GM23338 (cell line): ENCODE data around the gene ATF7. TPM values are rescaled to one million over a fixed set of nuclear protein-coding genes. Genes with fewer than 3 reads are reported as not detected.

Experiments
- ATAC-seq: fragments of 200-7000 bp; cut with Tn5 transposase; 3 replicates; pipeline ENCODE4 v1.9.1; 2020
- DNase-seq: peaks from one replicate; pipeline ENCODE4 v3.0.0-alpha.2; 2015; ENCODE audit warnings: low spot score
- H2AFZ ChIP-seq: fragments of 200-600 bp; sonication (generic); 2 replicates; pipeline ENCODE4 v1.8.0; 2016; ENCODE audit warnings: antibody characterized with exemption, mild to moderate bottlenecking, moderate library complexity
- H3F3A ChIP-seq: fragments of 200-600 bp; sonication (generic); replicated peaks from 2 replicates; pipeline ENCODE4 v1.8.0; 2017; ENCODE audit warnings: antibody characterized with exemption, mixed run types, low read depth
- H3K27ac ChIP-seq: fragments of 200-600 bp; sonication (generic); 2 replicates; pipeline ENCODE4 v1.6.1; 2016; ENCODE audit warnings: low read depth
- H3K27me3 ChIP-seq: fragments of 200-600 bp; sonication (generic); 2 replicates; pipeline ENCODE4 v1.8.0; 2016; ENCODE audit warnings: mild to moderate bottlenecking, mixed run types, moderate library complexity; ENCODE audit not compliant: insufficient read depth
- H3K36me3 ChIP-seq: fragments of 200-600 bp; sonication (generic); 2 replicates; pipeline ENCODE4 v1.8.0; 2016; ENCODE audit warnings: mild to moderate bottlenecking; ENCODE audit not compliant: insufficient read depth
- H3K4me1 ChIP-seq: fragments of 200-600 bp; sonication (generic); 2 replicates; pipeline ENCODE4 v1.8.0; 2016; ENCODE audit warnings: mild to moderate bottlenecking, moderate library complexity; ENCODE audit not compliant: insufficient read depth
- H3K4me2 ChIP-seq: fragments of 200-600 bp; sonication (generic); 2 replicates; pipeline ENCODE4 v1.7.1; 2017; ENCODE audit warnings: mixed run types
- H3K4me3 ChIP-seq: fragments of 200-600 bp; sonication (generic); 2 replicates; pipeline ENCODE4 v1.6.1; 2016; ENCODE audit warnings: mixed run types
- H3K79me2 ChIP-seq: fragments of 200-600 bp; sonication (generic); replicated peaks from 2 replicates; pipeline ENCODE4 v1.8.0; 2017; ENCODE audit warnings: mild to moderate bottlenecking; ENCODE audit not compliant: insufficient read depth
- H3K9me2 ChIP-seq: fragments of 200-600 bp; sonication (generic); 2 replicates; pipeline ENCODE4 v1.8.0; 2017; ENCODE audit not compliant: insufficient read depth
- H4K20me1 ChIP-seq: fragments of 200-600 bp; sonication (generic); replicated peaks from 2 replicates; pipeline ENCODE4 v1.8.0; 2017; ENCODE audit warnings: mild to moderate bottlenecking; ENCODE audit not compliant: insufficient read depth
- H3K27ac Mint-ChIP-seq: 2 replicates; pipeline ENCODE4 v1.8.0; 2020; ENCODE audit warnings: inconsistent platforms, mild to moderate bottlenecking, moderate library complexity, mixed read lengths
- H3K27me3 Mint-ChIP-seq: 3 replicates; pipeline ENCODE4 v1.8.0; 2022; ENCODE audit warnings: low read depth, mild to moderate bottlenecking, moderate library complexity, mixed read lengths, inconsistent platforms; ENCODE audit not compliant: insufficient read depth, poor library complexity
- H3K36me3 Mint-ChIP-seq: 3 replicates; pipeline ENCODE4 v1.8.0; 2021; ENCODE audit warnings: low read depth, mild to moderate bottlenecking, inconsistent platforms, moderate library complexity, mixed read lengths
- H3K4me1 Mint-ChIP-seq: 3 replicates; pipeline ENCODE4 v1.8.0; 2020; ENCODE audit warnings: mild to moderate bottlenecking, inconsistent platforms, mixed read lengths
- H3K4me3 Mint-ChIP-seq: 3 replicates; pipeline ENCODE4 v1.8.0; 2021; ENCODE audit warnings: moderate library complexity, mild to moderate bottlenecking, inconsistent platforms, mixed read lengths
- H3K9me3 Mint-ChIP-seq: 3 replicates; pipeline ENCODE4 v1.8.0; 2020; ENCODE audit warnings: moderate library complexity, mild to moderate bottlenecking, inconsistent platforms, mixed read lengths
- CREB1 ChIP-seq: fragments of 250-450 bp; sonication (Bioruptor Pico); IDR thresholded peaks from 2 replicates; pipeline ENCODE4 v1.5.0; 2020; ENCODE audit warnings: low read depth, mild to moderate bottlenecking, moderate library complexity
- EZH2 ChIP-seq: fragments of 200-600 bp; sonication (generic); IDR thresholded peaks from one replicate; pipeline ENCODE4 v1.8.0; 2017; ENCODE audit warnings: antibody characterized with exemption, mild to moderate bottlenecking, low read depth; ENCODE audit not compliant: unreplicated experiment
- JUNB ChIP-seq: IDR thresholded peaks from one replicate; pipeline ENCODE4 v1.6.1; 2016; ENCODE audit warnings: antibody characterized with exemption; ENCODE audit not compliant: unreplicated experiment
- POLR2AphosphoS5 ChIP-seq: IDR thresholded peaks from 2 replicates; pipeline ENCODE4 v1.6.1; 2016; ENCODE audit warnings: antibody characterized with exemption, low read depth
- ZNF114 ChIP-seq: fragments of 250-450 bp; sonication (Bioruptor Pico); IDR thresholded peaks from 2 replicates; pipeline ENCODE4 v1.5.0; 2020; ENCODE audit warnings: mild to moderate bottlenecking, moderate library complexity
- ZNF331 ChIP-seq: fragments of 250-450 bp; sonication (Bioruptor Pico); IDR thresholded peaks from 2 replicates; pipeline ENCODE4 v1.5.0; 2020; ENCODE audit warnings: low read depth, mild to moderate bottlenecking, moderate library complexity
- polyA plus RNA-seq: library from polyadenylated mRNA; unstranded; fragments of >200 nt; fragmentation: Nextera tagmentation; extraction: Ambion mirVana; gene quantifications from 2 replicates; pipeline ENCODE4 v1.2.1, GENCODE V29; 2016
- total RNA-seq: library from RNA; depleted of rRNA; stranded (reverse); fragments of >200 nt; shearing (Covaris generic); gene quantifications from 2 replicates; pipeline ENCODE4 v1.2.3, GENCODE V29; 2014
- TF ChIP-seq, protein P1 (sequence below): IDR thresholded peaks from one replicate; pipeline ENCODE4 v1.6.1; 2018; ENCODE audit warnings: antibody characterized with exemption; ENCODE audit not compliant: unreplicated experiment
- TF ChIP-seq, protein P2 (sequence below): IDR thresholded peaks from 2 replicates; pipeline ENCODE4 v1.6.1; 2016; ENCODE audit warnings: antibody characterized with exemption
- TF ChIP-seq, protein P3 (sequence below), 2 experiments: fragments of 200-600 bp in 1 of 2; sonication (generic) in 1 of 2; conservative IDR thresholded peaks; 2 replicates each; pipeline versions ENCODE4 v1.5.1 to v1.6.1; 2016 to 2017; ENCODE audit warnings: antibody characterized with exemption in 2 of 2, low read depth in 2 of 2, mild to moderate bottlenecking in 2 of 2, moderate library complexity in 1 of 2

ATF7 gene
- total and polyA plus RNA-seq, 2 experiments from 2014 or later: 13.9 to 16.3 TPM

DNA sequence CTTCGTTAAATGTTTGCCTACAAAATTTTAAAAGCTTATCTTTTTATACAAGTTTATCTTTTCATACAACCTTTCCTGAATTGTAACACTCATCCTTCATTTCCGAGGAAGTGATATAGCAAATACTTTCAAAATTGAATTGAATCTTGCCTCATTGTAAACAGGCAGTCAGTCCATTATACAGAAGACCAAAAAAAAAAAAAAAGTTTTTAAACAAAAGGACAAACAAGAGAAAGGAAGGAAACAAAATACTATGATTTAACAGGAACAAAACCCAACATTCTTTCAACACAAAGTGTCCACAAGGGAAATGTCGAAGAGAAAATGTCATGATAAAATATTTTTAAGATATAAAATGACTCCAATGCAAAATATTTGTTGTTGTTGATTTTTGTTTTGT lies 8.5 kb downstream of the ATF7 start (continued):
- TF ChIP-seq, protein P1, sequence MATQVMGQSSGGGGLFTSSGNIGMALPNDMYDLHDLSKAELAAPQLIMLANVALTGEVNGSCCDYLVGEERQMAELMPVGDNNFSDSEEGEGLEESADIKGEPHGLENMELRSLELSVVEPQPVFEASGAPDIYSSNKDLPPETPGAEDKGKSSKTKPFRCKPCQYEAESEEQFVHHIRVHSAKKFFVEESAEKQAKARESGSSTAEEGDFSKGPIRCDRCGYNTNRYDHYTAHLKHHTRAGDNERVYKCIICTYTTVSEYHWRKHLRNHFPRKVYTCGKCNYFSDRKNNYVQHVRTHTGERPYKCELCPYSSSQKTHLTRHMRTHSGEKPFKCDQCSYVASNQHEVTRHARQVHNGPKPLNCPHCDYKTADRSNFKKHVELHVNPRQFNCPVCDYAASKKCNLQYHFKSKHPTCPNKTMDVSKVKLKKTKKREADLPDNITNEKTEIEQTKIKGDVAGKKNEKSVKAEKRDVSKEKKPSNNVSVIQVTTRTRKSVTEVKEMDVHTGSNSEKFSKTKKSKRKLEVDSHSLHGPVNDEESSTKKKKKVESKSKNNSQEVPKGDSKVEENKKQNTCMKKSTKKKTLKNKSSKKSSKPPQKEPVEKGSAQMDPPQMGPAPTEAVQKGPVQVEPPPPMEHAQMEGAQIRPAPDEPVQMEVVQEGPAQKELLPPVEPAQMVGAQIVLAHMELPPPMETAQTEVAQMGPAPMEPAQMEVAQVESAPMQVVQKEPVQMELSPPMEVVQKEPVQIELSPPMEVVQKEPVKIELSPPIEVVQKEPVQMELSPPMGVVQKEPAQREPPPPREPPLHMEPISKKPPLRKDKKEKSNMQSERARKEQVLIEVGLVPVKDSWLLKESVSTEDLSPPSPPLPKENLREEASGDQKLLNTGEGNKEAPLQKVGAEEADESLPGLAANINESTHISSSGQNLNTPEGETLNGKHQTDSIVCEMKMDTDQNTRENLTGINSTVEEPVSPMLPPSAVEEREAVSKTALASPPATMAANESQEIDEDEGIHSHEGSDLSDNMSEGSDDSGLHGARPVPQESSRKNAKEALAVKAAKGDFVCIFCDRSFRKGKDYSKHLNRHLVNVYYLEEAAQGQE: no peak
- no peak for TF ChIP-seq ZNF114 (CRISPR knock-in tag)
- TF ChIP-seq, protein P2, sequence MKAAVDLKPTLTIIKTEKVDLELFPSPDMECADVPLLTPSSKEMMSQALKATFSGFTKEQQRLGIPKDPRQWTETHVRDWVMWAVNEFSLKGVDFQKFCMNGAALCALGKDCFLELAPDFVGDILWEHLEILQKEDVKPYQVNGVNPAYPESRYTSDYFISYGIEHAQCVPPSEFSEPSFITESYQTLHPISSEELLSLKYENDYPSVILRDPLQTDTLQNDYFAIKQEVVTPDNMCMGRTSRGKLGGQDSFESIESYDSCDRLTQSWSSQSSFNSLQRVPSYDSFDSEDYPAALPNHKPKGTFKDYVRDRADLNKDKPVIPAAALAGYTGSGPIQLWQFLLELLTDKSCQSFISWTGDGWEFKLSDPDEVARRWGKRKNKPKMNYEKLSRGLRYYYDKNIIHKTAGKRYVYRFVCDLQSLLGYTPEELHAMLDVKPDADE: no peak
- no peak for TF ChIP-seq EZH2
- no peak for TF ChIP-seq JUNB
- no peak for TF ChIP-seq CREB1 (CRISPR knock-in tag)

DNA sequence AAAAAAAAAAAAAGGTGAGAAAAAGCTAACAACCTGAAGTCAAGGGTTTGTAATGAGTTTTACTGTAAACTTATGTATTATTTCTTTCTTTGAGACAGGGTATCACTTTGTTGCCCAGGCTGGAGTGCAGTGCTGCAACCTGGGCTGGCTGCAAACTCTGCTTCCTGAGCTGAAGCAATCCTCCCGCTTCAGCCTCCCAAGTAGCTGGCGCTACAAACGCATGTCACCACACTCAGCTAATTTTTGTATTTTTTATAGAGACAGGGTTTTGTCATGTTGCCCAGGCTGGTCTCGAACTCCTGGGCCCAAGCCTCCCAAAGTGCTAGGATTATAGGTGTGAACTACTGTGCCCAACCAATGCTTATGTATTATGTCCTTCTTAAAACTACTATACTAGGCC lies 9.2 kb downstream of the ATF7 start:
- no peak overlapping the region for H3K27ac ChIP-seq
- ATAC-seq: no peak
- no peaks in the 10 kb centered on the region for H3F3A ChIP-seq
- no peak overlapping the region for H2AFZ ChIP-seq
- Mint-ChIP-seq H3K27me3 (peaks cover 2% of the 10 kb centered on the region), H3K4me3 (no peak overlapping the region), H3K27ac (no peak overlapping the region), H3K9me3 (no peaks in the 10 kb centered on the region), H3K4me1 (peaks cover 9% of the 10 kb centered on the region), H3K36me3 (no peaks in the 10 kb centered on the region)
- H3K4me3 ChIP-seq: no peak overlapping the region
- H3K36me3 ChIP-seq: no peaks in the 10 kb centered on the region
- 0 out of 2 replicates have a peak, but pooled peaks cover 4% of the 10 kb centered on the region for H4K20me1 ChIP-seq
- TF ChIP-seq, protein P2: no peak
- no peak for TF ChIP-seq CREB1 (CRISPR knock-in tag)
- no peak overlapping the region for H3K4me2 ChIP-seq
- no peaks in the 10 kb centered on the region for H3K27me3 ChIP-seq
- no peaks in the 10 kb centered on the region for H3K9me2 ChIP-seq
- H3K4me1 ChIP-seq: no peaks in the 10 kb centered on the region
- H3K79me2 ChIP-seq: peaks cover 34% of the 10 kb centered on the region
- no peak for DNase-seq

DNA sequence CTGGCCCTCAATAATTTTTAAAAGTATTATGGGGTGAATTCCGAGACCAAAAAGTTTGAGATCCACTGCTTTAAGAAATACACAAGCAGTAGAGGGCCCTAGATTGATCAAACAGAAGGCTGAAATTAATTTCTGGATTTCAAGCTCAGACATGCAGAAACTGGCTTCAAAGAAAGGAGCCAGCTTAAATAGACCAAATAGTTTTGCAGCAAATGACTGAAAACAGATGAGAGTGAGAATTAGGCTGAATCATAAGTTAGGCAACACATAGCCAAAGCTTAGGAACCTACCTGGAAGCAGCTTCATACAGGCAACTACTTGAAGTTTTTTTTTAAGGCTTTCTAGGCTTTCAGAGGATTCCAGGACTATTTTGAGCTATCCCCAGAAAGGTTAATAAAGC lies 12.4 kb downstream of the ATF7 start:
- no peaks in the 10 kb centered on the region for H3K9me3 Mint-ChIP-seq
- H3K9me2 ChIP-seq: no peaks in the 10 kb centered on the region
- H3K27me3 Mint-ChIP-seq: peaks cover 2% of the 10 kb centered on the region
- no peaks in the 10 kb centered on the region for H3K36me3 Mint-ChIP-seq
- no peaks in the 10 kb centered on the region for H3K36me3 ChIP-seq
- H3K4me1 ChIP-seq: no peaks in the 10 kb centered on the region
- H4K20me1 ChIP-seq: 0 out of 2 replicates have a peak, but pooled peaks cover 4% of the 10 kb centered on the region
- no peak overlapping the region for H3K27ac Mint-ChIP-seq
- H3K27ac ChIP-seq: no peak overlapping the region
- no peak overlapping the region for H3K4me3 Mint-ChIP-seq
- no peaks in the 10 kb centered on the region for H3K27me3 ChIP-seq
- H3K4me3 ChIP-seq: no peak overlapping the region
- H3K4me2 ChIP-seq: no peak overlapping the region
- peaks cover 9% of the 10 kb centered on the region for H3K4me1 Mint-ChIP-seq
- no peak for ATAC-seq
- H2AFZ ChIP-seq: no peak overlapping the region
- no peaks in the 10 kb centered on the region for H3F3A ChIP-seq
- peaks cover 22% of the 10 kb centered on the region for H3K79me2 ChIP-seq
- DNase-seq: no peak
- no peak for TF ChIP-seq ZNF114 (CRISPR knock-in tag)
- TF ChIP-seq, protein P3, sequence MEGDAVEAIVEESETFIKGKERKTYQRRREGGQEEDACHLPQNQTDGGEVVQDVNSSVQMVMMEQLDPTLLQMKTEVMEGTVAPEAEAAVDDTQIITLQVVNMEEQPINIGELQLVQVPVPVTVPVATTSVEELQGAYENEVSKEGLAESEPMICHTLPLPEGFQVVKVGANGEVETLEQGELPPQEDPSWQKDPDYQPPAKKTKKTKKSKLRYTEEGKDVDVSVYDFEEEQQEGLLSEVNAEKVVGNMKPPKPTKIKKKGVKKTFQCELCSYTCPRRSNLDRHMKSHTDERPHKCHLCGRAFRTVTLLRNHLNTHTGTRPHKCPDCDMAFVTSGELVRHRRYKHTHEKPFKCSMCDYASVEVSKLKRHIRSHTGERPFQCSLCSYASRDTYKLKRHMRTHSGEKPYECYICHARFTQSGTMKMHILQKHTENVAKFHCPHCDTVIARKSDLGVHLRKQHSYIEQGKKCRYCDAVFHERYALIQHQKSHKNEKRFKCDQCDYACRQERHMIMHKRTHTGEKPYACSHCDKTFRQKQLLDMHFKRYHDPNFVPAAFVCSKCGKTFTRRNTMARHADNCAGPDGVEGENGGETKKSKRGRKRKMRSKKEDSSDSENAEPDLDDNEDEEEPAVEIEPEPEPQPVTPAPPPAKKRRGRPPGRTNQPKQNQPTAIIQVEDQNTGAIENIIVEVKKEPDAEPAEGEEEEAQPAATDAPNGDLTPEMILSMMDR (conservative IDR thresholded peaks at IDR 0.05; ENCODE audit: low read depth in 2 of 2): no peak
- no peak for TF ChIP-seq JUNB
- no peak for TF ChIP-seq POLR2AphosphoS5
- no peak for TF ChIP-seq CREB1 (CRISPR knock-in tag)
- no peak for TF ChIP-seq ZNF331
